Measurements from ENCODE around the gene NUS1.
"Not testable (repeated sequence)": the region's sequence is repeated elsewhere in the genome, so short reads cannot be mapped to it uniquely, and the experiment has no call there.

The NUS1 gene

GRCh38 chr6:117739869-117740268 is 64.6 kb downstream of the NUS1 start:
- Histone ChIP-seq H3K27ac (no peak overlapping the region), H3K9ac (no peak overlapping the region), H3K4me3 (ENCODE audit: low read depth, low read length) (no peak overlapping the region), H3K36me3 (ENCODE audit: control insufficient read depth, insufficient read depth, low read length) (no peaks in the 10 kb centered on the region), H3K79me2 (no peaks in the 10 kb centered on the region), H3K9me3 (ENCODE audit: control insufficient read depth, low read length) (no peaks in the 10 kb centered on the region), H3K4me2 (ENCODE audit: low read length) (no peak overlapping the region), H3K27me3 (ENCODE audit: control insufficient read depth, insufficient read depth, low read length) (no peaks in the 10 kb centered on the region), H3K4me1 (no peaks in the 10 kb centered on the region), H2AFZ (no peak overlapping the region)
- TF ChIP-seq CTCF (IDR thresholded peaks at IDR 0.05) = no peak

- TF ChIP-seq CTCF (IDR thresholded peaks at IDR 0.05) = no peak
- Histone ChIP-seq H3K27ac (no peak overlapping the region), H3K9me3 (ENCODE audit: control insufficient read depth, low read length) (no peaks in the 10 kb centered on the region), H3K79me2 (no peaks in the 10 kb centered on the region), H3K4me3 (ENCODE audit: low read depth, low read length) (no peak overlapping the region), H2AFZ (no peak overlapping the region), H3K36me3 (ENCODE audit: control insufficient read depth, insufficient read depth, low read length) (no peaks in the 10 kb centered on the region), H3K4me2 (ENCODE audit: low read length) (no peak overlapping the region), H3K9ac (no peak overlapping the region), H3K27me3 (ENCODE audit: control insufficient read depth, insufficient read depth, low read length) (no peaks in the 10 kb centered on the region), H3K4me1 (no peaks in the 10 kb centered on the region)
These were observed 65.3 kb downstream of the NUS1 start for GRCh38 chr6:117740605-117741004.

- not testable (repeated sequence) for H2AFZ ChIP-seq; H3K27ac ChIP-seq; H3K4me3 ChIP-seq (ENCODE audit: low read depth, low read length); H3K4me1 ChIP-seq; H3K4me2 ChIP-seq (ENCODE audit: low read length); H3K27me3 ChIP-seq (ENCODE audit: control insufficient read depth, insufficient read depth, low read length); H3K36me3 ChIP-seq (ENCODE audit: control insufficient read depth, insufficient read depth, low read length); H3K9me3 ChIP-seq (ENCODE audit: control insufficient read depth, low read length); H3K9ac ChIP-seq; H3K79me2 ChIP-seq
These were observed 75.4 kb downstream of the NUS1 start for GRCh38 chr6:117750675-117751074.

Data from parathyroid adenoma (tissue), 2 donors.